Measurements from ENCODE around the gene RTP1. TPM values are rescaled to one million over a fixed set of nuclear protein-coding genes. Genes with fewer than 3 reads are reported as not detected.

RTP1 gene
- total and polyA plus RNA-seq, 9 of the 15 experiments (the other 6 are each of a cell fraction or from before 2014, with no cell fraction given), result not detected

GRCh38 chr3:187228740-187229139, 31.5 kb downstream of the RTP1 start:
- CTCF ChIA-PET (ENCODE audit: low intra/inter-chr PET ratio), result no interaction called here
- no peak overlapping the region; a peak in 1 of 4 replicates for H3K9ac ChIP-seq (ENCODE audit: insufficient read depth in 1 of 2, low read depth in 2 of 2, low read length in 2 of 2)
- no peaks in the 10 kb centered on the region for H3K79me2 ChIP-seq (ENCODE audit: control insufficient read depth, insufficient read depth, low read length)
- H2AFZ ChIP-seq (ENCODE audit: low read depth, low read length), result no peak overlapping the region
- H3K27me3 ChIP-seq (ENCODE audit: control insufficient read depth in 2 of 2, insufficient read depth in 2 of 2, low read length in 2 of 2), result peaks cover 6 to 47% of the 10 kb centered on the region in 2 experiments; a peak in 3 of 5 replicates
- H3K36me3 ChIP-seq (ENCODE audit: control insufficient read depth, insufficient read depth, low read length), result no peaks in the 10 kb centered on the region
- H3K4me3 ChIP-seq, result no peak overlapping the region
- FAIRE-seq (no peak), DNase-seq (ENCODE audit: extremely low read depth in 1 of 4, low spot score in 3 of 4) (no peak), ATAC-seq (no peak)
- POLR2A ChIA-PET, result interaction anchor here (0.5 kb wide), 1 partner anchor 451 kb away, joined by 3 read pairs; no protein-coding TSS in a partner anchor
- intact Hi-C loops (cut with micrococcal nuclease) (no loop called here), in situ Hi-C loops (cut with MboI) (loop anchor here (5.0 kb wide), 2 partner anchors 74 to 449 kb away; no protein-coding TSS in a partner anchor)
- no peaks in the 10 kb centered on the region for H3K9me1 ChIP-seq (ENCODE audit: control insufficient read depth, insufficient read depth, low read length)
- no peaks in the 10 kb centered on the region for H3K9me3 ChIP-seq (replicated peaks; ENCODE audit: control insufficient read depth, insufficient read depth, low read depth, low read length)
- no peaks in the 10 kb centered on the region for H4K20me1 ChIP-seq (replicated peaks; ENCODE audit: control insufficient read depth, insufficient read depth, low read length)
- H3K4me2 ChIP-seq (ENCODE audit: insufficient read depth, low read length), result no peak overlapping the region
- TF ChIP-seq, protein P1, sequence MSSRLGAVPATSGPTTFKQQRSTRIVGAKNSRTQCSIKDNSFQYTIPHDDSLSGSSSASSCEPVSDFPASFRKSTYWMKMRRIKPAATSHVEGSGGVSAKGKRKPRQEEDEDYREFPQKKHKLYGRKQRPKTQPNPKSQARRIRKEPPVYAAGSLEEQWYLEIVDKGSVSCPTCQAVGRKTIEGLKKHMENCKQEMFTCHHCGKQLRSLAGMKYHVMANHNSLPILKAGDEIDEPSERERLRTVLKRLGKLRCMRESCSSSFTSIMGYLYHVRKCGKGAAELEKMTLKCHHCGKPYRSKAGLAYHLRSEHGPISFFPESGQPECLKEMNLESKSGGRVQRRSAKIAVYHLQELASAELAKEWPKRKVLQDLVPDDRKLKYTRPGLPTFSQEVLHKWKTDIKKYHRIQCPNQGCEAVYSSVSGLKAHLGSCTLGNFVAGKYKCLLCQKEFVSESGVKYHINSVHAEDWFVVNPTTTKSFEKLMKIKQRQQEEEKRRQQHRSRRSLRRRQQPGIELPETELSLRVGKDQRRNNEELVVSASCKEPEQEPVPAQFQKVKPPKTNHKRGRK (tag; IDR thresholded peaks at IDR 0.05), result no peak
- TF ChIP-seq EP400 (IDR thresholded peaks at IDR 0.05), result no peak
- no peak for TF ChIP-seq ATF7 (IDR thresholded peaks at IDR 0.05)
- TF ChIP-seq, protein P2, sequence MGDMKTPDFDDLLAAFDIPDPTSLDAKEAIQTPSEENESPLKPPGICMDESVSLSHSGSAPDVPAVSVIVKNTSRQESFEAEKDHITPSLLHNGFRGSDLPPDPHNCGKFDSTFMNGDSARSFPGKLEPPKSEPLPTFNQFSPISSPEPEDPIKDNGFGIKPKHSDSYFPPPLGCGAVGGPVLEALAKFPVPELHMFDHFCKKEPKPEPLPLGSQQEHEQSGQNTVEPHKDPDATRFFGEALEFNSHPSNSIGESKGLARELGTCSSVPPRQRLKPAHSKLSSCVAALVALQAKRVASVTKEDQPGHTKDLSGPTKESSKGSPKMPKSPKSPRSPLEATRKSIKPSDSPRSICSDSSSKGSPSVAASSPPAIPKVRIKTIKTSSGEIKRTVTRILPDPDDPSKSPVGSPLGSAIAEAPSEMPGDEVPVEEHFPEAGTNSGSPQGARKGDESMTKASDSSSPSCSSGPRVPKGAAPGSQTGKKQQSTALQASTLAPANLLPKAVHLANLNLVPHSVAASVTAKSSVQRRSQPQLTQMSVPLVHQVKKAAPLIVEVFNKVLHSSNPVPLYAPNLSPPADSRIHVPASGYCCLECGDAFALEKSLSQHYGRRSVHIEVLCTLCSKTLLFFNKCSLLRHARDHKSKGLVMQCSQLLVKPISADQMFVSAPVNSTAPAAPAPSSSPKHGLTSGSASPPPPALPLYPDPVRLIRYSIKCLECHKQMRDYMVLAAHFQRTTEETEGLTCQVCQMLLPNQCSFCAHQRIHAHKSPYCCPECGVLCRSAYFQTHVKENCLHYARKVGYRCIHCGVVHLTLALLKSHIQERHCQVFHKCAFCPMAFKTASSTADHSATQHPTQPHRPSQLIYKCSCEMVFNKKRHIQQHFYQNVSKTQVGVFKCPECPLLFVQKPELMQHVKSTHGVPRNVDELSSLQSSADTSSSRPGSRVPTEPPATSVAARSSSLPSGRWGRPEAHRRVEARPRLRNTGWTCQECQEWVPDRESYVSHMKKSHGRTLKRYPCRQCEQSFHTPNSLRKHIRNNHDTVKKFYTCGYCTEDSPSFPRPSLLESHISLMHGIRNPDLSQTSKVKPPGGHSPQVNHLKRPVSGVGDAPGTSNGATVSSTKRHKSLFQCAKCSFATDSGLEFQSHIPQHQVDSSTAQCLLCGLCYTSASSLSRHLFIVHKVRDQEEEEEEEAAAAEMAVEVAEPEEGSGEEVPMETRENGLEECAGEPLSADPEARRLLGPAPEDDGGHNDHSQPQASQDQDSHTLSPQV (IDR thresholded peaks at IDR 0.05), result no peak
- TF ChIP-seq MTF1 (CRISPR knock-in tag; IDR thresholded peaks at IDR 0.05; ENCODE audit: borderline replicate concordance), result no peak
- no peak for TF ChIP-seq ZNF445 (CRISPR knock-in tag; IDR thresholded peaks at IDR 0.05; ENCODE audit: low read depth)
- TF ChIP-seq, protein P3, sequence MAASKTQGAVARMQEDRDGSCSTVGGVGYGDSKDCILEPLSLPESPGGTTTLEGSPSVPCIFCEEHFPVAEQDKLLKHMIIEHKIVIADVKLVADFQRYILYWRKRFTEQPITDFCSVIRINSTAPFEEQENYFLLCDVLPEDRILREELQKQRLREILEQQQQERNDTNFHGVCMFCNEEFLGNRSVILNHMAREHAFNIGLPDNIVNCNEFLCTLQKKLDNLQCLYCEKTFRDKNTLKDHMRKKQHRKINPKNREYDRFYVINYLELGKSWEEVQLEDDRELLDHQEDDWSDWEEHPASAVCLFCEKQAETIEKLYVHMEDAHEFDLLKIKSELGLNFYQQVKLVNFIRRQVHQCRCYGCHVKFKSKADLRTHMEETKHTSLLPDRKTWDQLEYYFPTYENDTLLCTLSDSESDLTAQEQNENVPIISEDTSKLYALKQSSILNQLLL (CRISPR knock-in tag; IDR thresholded peaks at IDR 0.05; ENCODE audit: borderline replicate concordance), result no peak
- no peak for TF ChIP-seq ZBTB43 (CRISPR knock-in tag; IDR thresholded peaks at IDR 0.05)
- TF ChIP-seq, protein P4, sequence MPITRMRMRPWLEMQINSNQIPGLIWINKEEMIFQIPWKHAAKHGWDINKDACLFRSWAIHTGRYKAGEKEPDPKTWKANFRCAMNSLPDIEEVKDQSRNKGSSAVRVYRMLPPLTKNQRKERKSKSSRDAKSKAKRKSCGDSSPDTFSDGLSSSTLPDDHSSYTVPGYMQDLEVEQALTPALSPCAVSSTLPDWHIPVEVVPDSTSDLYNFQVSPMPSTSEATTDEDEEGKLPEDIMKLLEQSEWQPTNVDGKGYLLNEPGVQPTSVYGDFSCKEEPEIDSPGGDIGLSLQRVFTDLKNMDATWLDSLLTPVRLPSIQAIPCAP (CRISPR knock-in tag; IDR thresholded peaks at IDR 0.05; ENCODE audit: borderline replicate concordance), result no peak
- no peak for TF ChIP-seq ZNF668 (CRISPR knock-in tag; IDR thresholded peaks at IDR 0.05)
- no peak for TF ChIP-seq POLR3G (IDR thresholded peaks at IDR 0.05; ENCODE audit: extremely low read depth, insufficient read length, insufficient replicate concordance)
- TF ChIP-seq BCOR (IDR thresholded peaks at IDR 0.05), result no peak
- no peak for TF ChIP-seq KAT2B (IDR thresholded peaks at IDR 0.05; ENCODE audit: low read depth, low read length)
- no peak for TF ChIP-seq NR3C1 (CRISPR knock-in tag; IDR thresholded peaks at IDR 0.05)
- H3K27ac ChIP-seq (ENCODE audit: extremely low read depth, low read depth, low read length), result no peak overlapping the region
- no peaks in the 10 kb centered on the region; a peak in 1 of 5 replicates for H3K4me1 ChIP-seq (replicated peaks in 1 of 2; ENCODE audit: control insufficient read depth in 2 of 2, insufficient read depth in 2 of 2, low read length in 2 of 2)
- WGBS (ENCODE audit: insufficient coverage, low coverage, missing lambda C conversion rate), result 0% methylated on average over 2 of the region's 2 CpGs
- no TSS peak for BruUV-seq (replicated peaks)
